Body of pancreas (tissue), 4 donors: ENCODE data around the gene RTP2. TPM values are rescaled to one million over a fixed set of nuclear protein-coding genes. Genes with fewer than 3 reads are reported as not detected.

Experiments used
- ATAC-seq: fragments of 150-250 bp; one replicate; pipeline ENCODE4 v1.9.1; 2016
- DNase-seq, 4 donors: peaks; one replicate each; pipeline ENCODE4 v3.0.0-alpha.2; 2019
- H3K27ac ChIP-seq, 4 donors: fragments of 200-600 bp; sonication (generic); 1 replicate in 3 of 4; 2 replicates in 1 of 4; pipeline versions ENCODE4 v1.5.1 to v1.6.1; 2016 to 2019; ENCODE audit warnings: mild to moderate bottlenecking in 1 of 4, mixed read lengths in 1 of 4, moderate library complexity in 1 of 4
- H3K27me3 ChIP-seq, 2 donors: fragments of 200-600 bp; sonication (generic); one replicate each; pipeline ENCODE4 v1.6.0; 2016; ENCODE audit warnings: mild to moderate bottlenecking in 1 of 2
- H3K36me3 ChIP-seq, 2 donors: fragments of 200-600 bp; sonication (generic); replicated peaks in 1 of 2; 2 replicates each; pipeline ENCODE4 v1.5.1; 2016; ENCODE audit warnings: low read depth in 2 of 2; ENCODE audit not compliant: insufficient read depth in 1 of 2
- H3K4me1 ChIP-seq: fragments of 200-600 bp; sonication (generic); one replicate; pipeline ENCODE4 v1.6.0; 2016
- H3K4me3 ChIP-seq, 2 donors: fragments of 200-600 bp; sonication (generic); 1 replicate in 1 of 2; 2 replicates in 1 of 2; pipeline ENCODE4 v1.5.1; 2016 to 2019
- H3K9me3 ChIP-seq, 3 donors: fragments of 200-600 bp; sonication (generic); 1 replicate in 2 of 3; 2 replicates in 1 of 3; pipeline ENCODE4 v1.5.1; 2016
- CTCF ChIP-seq, 7 experiments: fragments of 450-650 bp in 4 of 7; fragments of 200-600 bp in 3 of 7; sonication (generic) in 3 of 7; IDR thresholded peaks; one replicate each; pipeline ENCODE4 v1.5.1; 2016 to 2019; ENCODE audit warnings: antibody characterized with exemption in 7 of 7
- POLR2A ChIP-seq, 3 donors: fragments of 450-650 bp; IDR thresholded peaks; one replicate each; pipeline ENCODE4 v1.6.1; 2016; ENCODE audit warnings: antibody characterized with exemption in 3 of 3, mild to moderate bottlenecking in 2 of 3
- WGBS, 2 donors: methylation state at CpG; one replicate each; pipeline ENCODE4 v1.1.5; 2017; 5-methylcytosine and 5-hydroxymethylcytosine counted together
- intact Hi-C: fragments of 100-400 bp; cut with DNase I; formaldehyde crosslinking; loops from one replicate; pipeline ENCODE4 v1.15.1; 2023
- total RNA-seq, 2 donors: library from RNA; depleted of rRNA; stranded (reverse); fragments of >200 nt; gene quantifications; one replicate each; pipeline ENCODE4 v1.1.0, GENCODE V29; 2016

The RTP2 gene
- total RNA-seq, 2 donors from 2014 or later, result not detected

GRCh38 chr3:187741403-187742350, 39.3 kb upstream of the RTP2 start:
- peaks cover 37% of the 10 kb centered on the region for H3K4me1 ChIP-seq

GRCh38 chr3:187740421-187741399, 38.4 kb upstream of the RTP2 start:
- Histone ChIP-seq H3K4me3 (peak overlapping the region; percentile 33), H3K36me3 (no peaks in the 10 kb centered on the region), H3K9me3 (no peaks in the 10 kb centered on the region), H3K27ac (peak overlapping the region; percentile 89 to 99 (median 99)), H3K4me1 (peaks cover 45% of the 10 kb centered on the region), H3K27me3 (no peaks in the 10 kb centered on the region)
- ATAC-seq (no peak), DNase-seq (peak; percentile 60 to 72 (median 66))
- 3 to 5% methylated on average over 29 to 39 of the region's 39 CpGs for WGBS, 2 donors
- intact Hi-C loops, result no loop called here
- TF ChIP-seq CTCF (IDR thresholded peaks at IDR 0.05), result peak; percentile 84 to 93 (median 91)
- peak in 2 of 3 donors; percentile 3 to 14 for TF ChIP-seq POLR2A (IDR thresholded peaks at IDR 0.05)

More at GRCh38 chr3:187741403-187742350, 39.3 kb upstream of the RTP2 start:
- peak; percentile 70 to 81 (median 77) for DNase-seq
- WGBS, 2 donors, result 1% methylated on average over 34 to 35 of the region's 35 CpGs
- ATAC-seq, result no peak
- Histone ChIP-seq H3K4me3 (peak overlapping the region; percentile 33), H3K36me3 (no peaks in the 10 kb centered on the region), H3K27ac (peak overlapping the region; percentile 89 to 99 (median 99)), H3K27me3 (no peaks in the 10 kb centered on the region), H3K9me3 (no peaks in the 10 kb centered on the region)
- TF ChIP-seq CTCF (IDR thresholded peaks at IDR 0.05) (peak; percentile 73 to 93 (median 92)), POLR2A (IDR thresholded peaks at IDR 0.05) (peak in 2 of 3 donors; percentile 17 to 49)
- intact Hi-C loops, result no loop called here

GRCh38 chr3:187739561-187740332, 37.4 kb upstream of the RTP2 start:
- Histone ChIP-seq H3K27me3 (no peaks in the 10 kb centered on the region), H3K36me3 (no peaks in the 10 kb centered on the region), H3K4me1 (peaks cover 45% of the 10 kb centered on the region), H3K27ac (peak overlapping the region; percentile 89 to 99 (median 99)), H3K9me3 (no peaks in the 10 kb centered on the region), H3K4me3 (peak overlapping the region in 1 of 2 donors; percentile 1)
- DNase-seq, result peak; percentile 70 to 81 (median 78)
- peak; percentile 22 to 55 (median 54) for TF ChIP-seq POLR2A (IDR thresholded peaks at IDR 0.05)
- peak; percentile 91 to 94 (median 93) for TF ChIP-seq CTCF (IDR thresholded peaks at IDR 0.05)
- WGBS, 2 donors, result 2 to 3% methylated on average over 48 to 53 of the region's 53 CpGs
- ATAC-seq, result peak; percentile 17
- intact Hi-C loops, result loop anchor here (5.0 kb wide), 1 partner anchor 1218 kb away; no protein-coding TSS in a partner anchor

- 0 to 1% methylated on average over 20 to 22 of the region's 22 CpGs for WGBS, 2 donors
- ATAC-seq, result peak; percentile 16
- Histone ChIP-seq H3K36me3 (no peaks in the 10 kb centered on the region), H3K4me1 (peaks cover 45% of the 10 kb centered on the region), H3K9me3 (no peaks in the 10 kb centered on the region), H3K4me3 (peak overlapping the region in 1 of 2 donors; percentile 1), H3K27me3 (no peaks in the 10 kb centered on the region), H3K27ac (peak overlapping the region; percentile 89 to 99 (median 99))
- intact Hi-C loops, result loop anchor here (5.0 kb wide), 1 partner anchor 1218 kb away; no protein-coding TSS in a partner anchor
- peak; percentile 61 to 71 (median 64) for DNase-seq
- peak in 1 of 7 experiments; percentile 3 for TF ChIP-seq CTCF (IDR thresholded peaks at IDR 0.05)
- no peak for TF ChIP-seq POLR2A (IDR thresholded peaks at IDR 0.05)
Observed at GRCh38 chr3:187739094-187739560, 36.8 kb upstream of the RTP2 start.
